K562 (cell line): ENCODE results near the gene PLD1. TPM values are rescaled to one million over a fixed set of nuclear protein-coding genes. Genes with fewer than 3 reads are reported as not detected.

ENCODE experiments used
- ASH1L ChIP-seq: fragments of 450-650 bp; IDR thresholded peaks from 2 replicates; pipeline ENCODE4 v1.6.1; 2018; ENCODE audit warnings: borderline replicate concordance, mild to moderate bottlenecking, low read depth; ENCODE audit not compliant: partially characterized antibody
- BACH1 ChIP-seq: fragments of 200-800 bp; sonication (Bioruptor generic); IDR thresholded peaks from 2 replicates; pipeline ENCODE4 v1.6.1; 2016; ENCODE audit warnings: missing genetic modification characterization, missing compliant biosample characterization
- CCNT2 ChIP-seq: IDR thresholded peaks from 2 replicates; pipeline ENCODE4 v1.6.1; 2011; ENCODE audit warnings: borderline replicate concordance, low read depth, mild to moderate bottlenecking, moderate library complexity, mixed read lengths, low read length; ENCODE audit not compliant: insufficient read length; ENCODE audit errors: extremely low read depth
- GTF2F1 ChIP-seq: IDR thresholded peaks from 2 replicates; pipeline ENCODE4 v1.6.1; 2011; ENCODE audit warnings: low read depth, low read length, improper control_type of control experiment
- ILF3 ChIP-seq: fragments of 450-650 bp; IDR thresholded peaks from 2 replicates; pipeline ENCODE4 v1.6.1; 2018; ENCODE audit warnings: antibody characterized with exemption, mild to moderate bottlenecking, moderate library complexity, borderline replicate concordance
- KHSRP ChIP-seq: fragments of 450-650 bp; IDR thresholded peaks from 2 replicates; pipeline ENCODE4 v1.6.1; 2017
- MAFG ChIP-seq: fragments of 450-650 bp; conservative IDR thresholded peaks from 2 replicates; pipeline ENCODE4 v1.6.1; 2016; ENCODE audit warnings: missing genetic modification characterization, missing compliant biosample characterization
- MCM5 ChIP-seq: fragments of 450-650 bp; IDR thresholded peaks from 2 replicates; pipeline ENCODE4 v1.6.1; 2016; ENCODE audit warnings: low read depth
- NFYB ChIP-seq: IDR thresholded peaks from 2 replicates; pipeline ENCODE4 v1.6.1; 2011; ENCODE audit warnings: mild to moderate bottlenecking, moderate library complexity; ENCODE audit not compliant: insufficient read length; ENCODE audit errors: extremely low read depth
- PKNOX1 ChIP-seq: fragments of 450-650 bp; IDR thresholded peaks from 2 replicates; pipeline ENCODE4 v1.6.1; 2016
- PREB ChIP-seq: sonication (generic); formaldehyde crosslinking; IDR thresholded peaks from 2 replicates; pipeline ENCODE4 v1.8.1; 2023; ENCODE audit warnings: mild to moderate bottlenecking, missing genetic modification reagents
- PTTG1 ChIP-seq: fragments of 450-650 bp; IDR thresholded peaks from 2 replicates; pipeline ENCODE4 v1.6.1; 2016; ENCODE audit warnings: low read depth, mild to moderate bottlenecking, missing genetic modification characterization, missing compliant biosample characterization
- SP1 ChIP-seq: sonication (generic); formaldehyde crosslinking; IDR thresholded peaks from 2 replicates; pipeline ENCODE4 v1.8.1; 2022; ENCODE audit warnings: mild to moderate bottlenecking, missing genetic modification reagents
- STAT6 ChIP-seq: sonication (generic); formaldehyde crosslinking; IDR thresholded peaks from 2 replicates; pipeline ENCODE4 v1.8.1; 2023; ENCODE audit warnings: mild to moderate bottlenecking, missing genetic modification reagents
- TAF7 ChIP-seq: fragments of 450-650 bp; IDR thresholded peaks from 2 replicates; pipeline ENCODE4 v1.6.1; 2016; ENCODE audit warnings: missing genetic modification characterization, missing compliant biosample characterization
- TSC22D4 ChIP-seq: fragments of 450-650 bp; IDR thresholded peaks from 2 replicates; pipeline ENCODE4 v1.6.1; 2016; ENCODE audit warnings: missing genetic modification characterization, missing biosample characterization, control low read depth
- ZBTB17 ChIP-seq: fragments of 450-650 bp; formaldehyde crosslinking; IDR thresholded peaks from 2 replicates; pipeline ENCODE4 v1.4.0; 2020; ENCODE audit warnings: mild to moderate bottlenecking
- ZNF408 ChIP-seq: fragments of 250-450 bp; sonication (Bioruptor Pico); IDR thresholded peaks from 2 replicates; pipeline ENCODE4 v1.4.0; 2020; ENCODE audit warnings: low read depth, mild to moderate bottlenecking, moderate library complexity
- ZSCAN29 ChIP-seq: fragments of 450-650 bp; IDR thresholded peaks from 2 replicates; pipeline ENCODE4 v1.6.1; 2017
- polyA plus RNA-seq, 8 experiments: library from polyadenylated mRNA; depleted of rRNA in 4 of 8; stranded (reverse) in 5 of 8; unstranded in 3 of 8; fragments of >200 nt; fragmentation: Nextera tagmentation in 2 of 8; fragmentation: Illumina TruSeq in 1 of 8; extraction: Ambion mirVana in 2 of 8; extraction: Trizol in 1 of 8; gene quantifications; 2 replicates each; pipeline versions ENCODE4 v1.2.1 to v1.2.3, GENCODE V29; 2011 to 2014; ENCODE audit warnings: inconsistent platforms in 1 of 8, missing spikeins in 1 of 8
- total RNA-seq, 7 experiments: library from RNA; depleted of rRNA in 6 of 7; stranded (reverse); fragments of >200 nt in 6 of 7; fragmentation: Illumina TruSeq in 2 of 7; extraction: Trizol in 2 of 7; gene quantifications; 2 replicates each; pipeline versions ENCODE4 v1.2.1 to v1.2.3, GENCODE V29; 2011 to 2021; ENCODE audit warnings: low replicate concordance in 1 of 7
- TF ChIP-seq, protein P1 (sequence below): fragments of 450-650 bp; IDR thresholded peaks from 2 replicates; pipeline ENCODE4 v1.7.0; 2016; ENCODE audit warnings: borderline replicate concordance
- TF ChIP-seq, protein P2 (sequence below): sonication (generic); formaldehyde crosslinking; IDR thresholded peaks from 2 replicates; pipeline ENCODE4 v1.8.0; 2022; ENCODE audit warnings: mild to moderate bottlenecking, missing genetic modification reagents

Gene PLD1
- total and polyA plus RNA-seq, 9 of the 15 experiments (the other 6 are each of a cell fraction or from before 2014, with no cell fraction given) = 8.4 to 26.1 (median 18.6) TPM

DNA sequence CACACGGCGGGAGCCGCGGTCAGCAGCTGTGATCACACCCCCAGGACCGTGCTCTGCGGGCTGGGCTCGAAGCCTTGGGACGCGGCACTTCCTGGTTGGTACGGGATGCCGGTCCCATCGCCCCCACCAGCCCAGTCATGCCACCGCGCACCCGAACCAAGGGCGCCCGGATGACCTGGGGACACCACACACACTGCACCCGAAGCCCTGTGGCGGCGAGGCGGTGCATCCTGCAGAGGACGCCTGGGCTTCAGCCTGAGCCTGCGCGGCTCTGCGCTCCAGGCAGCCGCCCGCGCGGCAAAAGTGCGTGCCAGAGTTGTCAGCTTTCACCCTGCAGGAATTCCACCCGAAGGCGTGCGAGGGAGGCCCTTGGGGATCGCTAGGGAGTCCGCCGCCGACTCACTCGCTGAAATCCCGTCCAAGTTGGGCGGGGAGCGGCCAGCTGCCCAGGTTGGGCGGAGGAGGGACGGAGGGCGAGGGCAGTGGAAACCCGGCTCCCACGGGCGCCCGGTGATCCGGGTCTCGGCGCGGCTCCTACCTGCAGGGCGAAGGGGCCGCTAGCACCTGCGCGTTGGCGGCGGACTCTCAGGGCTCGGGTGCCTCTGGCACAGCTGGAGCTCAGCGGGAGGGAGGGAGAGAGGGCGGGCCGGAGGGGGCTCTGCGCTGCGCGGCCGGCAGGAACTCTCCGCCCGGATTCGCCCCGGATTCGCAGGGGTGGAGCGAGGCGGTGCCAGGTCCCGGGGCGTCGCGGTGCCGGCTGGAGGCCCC lies at the start of gene PLD1 (continued):
- TF ChIP-seq STAT6 = no peak
- no peak for TF ChIP-seq PREB (CRISPR knock-in tag)
- peak; percentile 80 for TF ChIP-seq CCNT2
- TF ChIP-seq ZSCAN29 = peak; percentile 85
- TF ChIP-seq KHSRP = no peak
- TF ChIP-seq SP1 (CRISPR knock-in tag) = peak; percentile 36; the same call in 1 of the 2 replicates
- TF ChIP-seq ZNF408 (CRISPR knock-in tag) = no peak
- no peak for TF ChIP-seq ASH1L
- no peak for TF ChIP-seq GTF2F1
- TF ChIP-seq, protein P1, sequence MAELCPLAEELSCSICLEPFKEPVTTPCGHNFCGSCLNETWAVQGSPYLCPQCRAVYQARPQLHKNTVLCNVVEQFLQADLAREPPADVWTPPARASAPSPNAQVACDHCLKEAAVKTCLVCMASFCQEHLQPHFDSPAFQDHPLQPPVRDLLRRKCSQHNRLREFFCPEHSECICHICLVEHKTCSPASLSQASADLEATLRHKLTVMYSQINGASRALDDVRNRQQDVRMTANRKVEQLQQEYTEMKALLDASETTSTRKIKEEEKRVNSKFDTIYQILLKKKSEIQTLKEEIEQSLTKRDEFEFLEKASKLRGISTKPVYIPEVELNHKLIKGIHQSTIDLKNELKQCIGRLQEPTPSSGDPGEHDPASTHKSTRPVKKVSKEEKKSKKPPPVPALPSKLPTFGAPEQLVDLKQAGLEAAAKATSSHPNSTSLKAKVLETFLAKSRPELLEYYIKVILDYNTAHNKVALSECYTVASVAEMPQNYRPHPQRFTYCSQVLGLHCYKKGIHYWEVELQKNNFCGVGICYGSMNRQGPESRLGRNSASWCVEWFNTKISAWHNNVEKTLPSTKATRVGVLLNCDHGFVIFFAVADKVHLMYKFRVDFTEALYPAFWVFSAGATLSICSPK = no peak
- no peak for TF ChIP-seq PTTG1 (tag)
- TF ChIP-seq, protein P2, sequence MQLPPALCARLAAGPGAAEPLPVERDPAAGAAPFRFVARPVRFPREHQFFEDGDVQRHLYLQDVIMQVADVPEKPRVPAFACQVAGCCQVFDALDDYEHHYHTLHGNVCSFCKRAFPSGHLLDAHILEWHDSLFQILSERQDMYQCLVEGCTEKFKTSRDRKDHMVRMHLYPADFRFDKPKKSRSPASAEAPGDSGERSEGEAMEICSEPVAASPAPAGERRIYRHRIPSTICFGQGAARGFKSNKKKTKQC = peak; percentile 72; the same call in 1 of the 2 replicates
- TF ChIP-seq TSC22D4 (tag) = no peak
- peak; percentile 67 for TF ChIP-seq ZBTB17 (CRISPR knock-in tag)
- no peak for TF ChIP-seq NFYB
- no peak for TF ChIP-seq MCM5
- no peak for TF ChIP-seq BACH1 (tag)
- TF ChIP-seq TAF7 = no peak
- TF ChIP-seq ILF3 = no peak
- no peak for TF ChIP-seq PKNOX1
- TF ChIP-seq MAFG = no peak
